ENCODE results near the gene GIPC2. TPM values are rescaled to one million over a fixed set of nuclear protein-coding genes. Genes with fewer than 3 reads are reported as not detected.

Gene GIPC2
- total RNA-seq, 1 experiment from 2014 or later = 2.8 TPM

GRCh38 chr1:78038071-78038470, 7.7 kb upstream of the GIPC2 start:
- intact Hi-C loops (cut with micrococcal nuclease; ENCODE audit: unreplicated experiment) = no loop called here

GRCh38 chr1:78038491-78038939, 7.3 kb upstream of the GIPC2 start:
- BruUV-seq (replicated peaks) = no TSS peak
- CTCF ChIA-PET = no interaction called here
- peaks cover 13% of the 10 kb centered on the region for H3K27me3 Mint-ChIP-seq (ENCODE audit: unreplicated experiment)
- H3K4me3 Mint-ChIP-seq (ENCODE audit: low read depth, unreplicated experiment) = no peak overlapping the region
- intact Hi-C loops (cut with micrococcal nuclease; ENCODE audit: unreplicated experiment) = no loop called here
- no peak for DNase-seq
- no peaks in the 10 kb centered on the region for H3K9me3 Mint-ChIP-seq (ENCODE audit: low read depth, unreplicated experiment)
- H3K36me3 Mint-ChIP-seq (ENCODE audit: insufficient read depth, unreplicated experiment) = no peaks in the 10 kb centered on the region
- H3K27ac Mint-ChIP-seq (ENCODE audit: unreplicated experiment) = no peak overlapping the region
- no peak for TF ChIP-seq CTCF (IDR thresholded peaks at IDR 0.05; ENCODE audit: unreplicated experiment)
- no peaks in the 10 kb centered on the region for H3K4me1 Mint-ChIP-seq (ENCODE audit: low read depth, unreplicated experiment)

More at GRCh38 chr1:78038071-78038470, 7.7 kb upstream of the GIPC2 start:
- no peak for TF ChIP-seq CTCF (IDR thresholded peaks at IDR 0.05; ENCODE audit: unreplicated experiment)
- Mint-ChIP-seq H3K4me1 (ENCODE audit: low read depth, unreplicated experiment) (no peaks in the 10 kb centered on the region), H3K4me3 (ENCODE audit: low read depth, unreplicated experiment) (no peak overlapping the region), H3K27ac (ENCODE audit: unreplicated experiment) (no peak overlapping the region), H3K36me3 (ENCODE audit: insufficient read depth, unreplicated experiment) (no peaks in the 10 kb centered on the region), H3K27me3 (ENCODE audit: unreplicated experiment) (peaks cover 8% of the 10 kb centered on the region), H3K9me3 (ENCODE audit: low read depth, unreplicated experiment) (no peaks in the 10 kb centered on the region)
- DNase-seq = no peak
- no TSS peak for BruUV-seq (replicated peaks)
- CTCF ChIA-PET = no interaction called here

GRCh38 chr1:78040484-78041089, 5.2 kb upstream of the GIPC2 start:
- H3K4me3 Mint-ChIP-seq (ENCODE audit: low read depth, unreplicated experiment) = no peak overlapping the region
- no peak overlapping the region for H3K27ac Mint-ChIP-seq (ENCODE audit: unreplicated experiment)
- no peaks in the 10 kb centered on the region for H3K4me1 Mint-ChIP-seq (ENCODE audit: low read depth, unreplicated experiment)
- CTCF ChIA-PET = no interaction called here
- H3K27me3 Mint-ChIP-seq (ENCODE audit: unreplicated experiment) = peaks cover 31% of the 10 kb centered on the region
- intact Hi-C loops (cut with micrococcal nuclease; ENCODE audit: unreplicated experiment) = no loop called here
- no peak for TF ChIP-seq CTCF (IDR thresholded peaks at IDR 0.05; ENCODE audit: unreplicated experiment)
- H3K9me3 Mint-ChIP-seq (ENCODE audit: low read depth, unreplicated experiment) = no peaks in the 10 kb centered on the region
- BruUV-seq (replicated peaks) = no TSS peak
- no peak for DNase-seq
- peaks cover 8% of the 10 kb centered on the region for H3K36me3 Mint-ChIP-seq (ENCODE audit: insufficient read depth, unreplicated experiment)

- Mint-ChIP-seq H3K27me3 (ENCODE audit: unreplicated experiment) (peaks cover 33% of the 10 kb centered on the region), H3K27ac (ENCODE audit: unreplicated experiment) (no peak overlapping the region), H3K4me1 (ENCODE audit: low read depth, unreplicated experiment) (peaks cover 11% of the 10 kb centered on the region), H3K9me3 (ENCODE audit: low read depth, unreplicated experiment) (no peaks in the 10 kb centered on the region), H3K36me3 (ENCODE audit: insufficient read depth, unreplicated experiment) (peaks cover 19% of the 10 kb centered on the region), H3K4me3 (ENCODE audit: low read depth, unreplicated experiment) (no peak overlapping the region)
- TF ChIP-seq CTCF (IDR thresholded peaks at IDR 0.05; ENCODE audit: unreplicated experiment) = no peak
- CTCF ChIA-PET = interaction anchor here (0.6 to 1.0 kb wide), 3 partner anchors 19 to 38 kb away, joined by 3 read pairs; no protein-coding TSS in a partner anchor
- no TSS peak for BruUV-seq (replicated peaks)
- intact Hi-C loops (cut with micrococcal nuclease; ENCODE audit: unreplicated experiment) = no loop called here
- no peak for DNase-seq
These were observed 2.3 kb upstream of the GIPC2 start for GRCh38 chr1:78043436-78043835.

Measured in Calu3 (cell line).